ENCODE results near the gene NOTCH4. TPM values are rescaled to one million over a fixed set of nuclear protein-coding genes. Genes with fewer than 3 reads are reported as not detected.

NOTCH4 gene
- total RNA-seq, 2 donors from 2014 or later = 2.9 to 3.7 TPM

DNA sequence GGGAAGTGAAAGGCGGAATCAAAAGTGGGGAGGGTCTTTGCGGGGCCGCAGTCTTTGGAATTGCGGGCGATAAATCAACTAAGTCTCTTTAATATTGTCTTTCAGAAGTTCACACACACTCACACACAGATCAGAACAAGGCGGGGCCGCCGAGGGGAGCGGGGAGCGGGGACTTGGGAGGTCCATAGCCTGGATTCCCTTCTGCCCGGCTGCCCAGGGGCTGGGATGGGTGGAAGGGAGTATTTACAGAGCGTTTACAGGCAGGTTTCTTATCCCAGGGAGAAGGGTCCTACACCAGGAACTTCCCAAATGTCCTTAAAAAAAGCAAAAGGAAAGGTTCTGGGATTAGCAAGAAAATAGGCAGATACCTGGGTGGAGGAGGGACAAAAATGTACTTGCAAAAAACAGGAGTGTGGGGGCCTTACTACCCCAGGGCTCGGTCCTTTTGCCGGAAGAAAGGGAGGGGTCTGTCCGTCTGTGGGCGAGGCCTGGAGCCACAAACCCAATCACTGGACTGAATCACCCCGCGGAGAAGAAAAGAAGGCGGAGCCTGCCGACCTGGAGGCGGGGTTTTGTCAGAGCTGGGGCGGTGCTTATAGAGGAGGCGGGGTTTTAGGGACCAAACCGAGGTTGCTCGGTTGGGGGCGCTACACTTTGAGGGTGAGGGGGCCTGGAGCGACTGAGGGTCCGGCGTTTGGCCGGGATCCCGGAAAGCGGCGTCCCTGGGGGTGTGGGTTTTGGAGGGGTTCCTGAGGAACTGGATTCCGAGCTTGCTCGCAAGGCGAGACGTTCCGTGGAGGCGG, 75.4 kb downstream of the NOTCH4 start:
- TF ChIP-seq, protein P1, sequence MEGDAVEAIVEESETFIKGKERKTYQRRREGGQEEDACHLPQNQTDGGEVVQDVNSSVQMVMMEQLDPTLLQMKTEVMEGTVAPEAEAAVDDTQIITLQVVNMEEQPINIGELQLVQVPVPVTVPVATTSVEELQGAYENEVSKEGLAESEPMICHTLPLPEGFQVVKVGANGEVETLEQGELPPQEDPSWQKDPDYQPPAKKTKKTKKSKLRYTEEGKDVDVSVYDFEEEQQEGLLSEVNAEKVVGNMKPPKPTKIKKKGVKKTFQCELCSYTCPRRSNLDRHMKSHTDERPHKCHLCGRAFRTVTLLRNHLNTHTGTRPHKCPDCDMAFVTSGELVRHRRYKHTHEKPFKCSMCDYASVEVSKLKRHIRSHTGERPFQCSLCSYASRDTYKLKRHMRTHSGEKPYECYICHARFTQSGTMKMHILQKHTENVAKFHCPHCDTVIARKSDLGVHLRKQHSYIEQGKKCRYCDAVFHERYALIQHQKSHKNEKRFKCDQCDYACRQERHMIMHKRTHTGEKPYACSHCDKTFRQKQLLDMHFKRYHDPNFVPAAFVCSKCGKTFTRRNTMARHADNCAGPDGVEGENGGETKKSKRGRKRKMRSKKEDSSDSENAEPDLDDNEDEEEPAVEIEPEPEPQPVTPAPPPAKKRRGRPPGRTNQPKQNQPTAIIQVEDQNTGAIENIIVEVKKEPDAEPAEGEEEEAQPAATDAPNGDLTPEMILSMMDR (IDR thresholded peaks at IDR 0.05) = no peak
- intact Hi-C loops (cut with DNase I) = no loop called here
- Histone ChIP-seq H3K36me3 (no peaks in the 10 kb centered on the region), H3K27ac (no peak overlapping the region), H3K9ac (ENCODE audit: low read depth in 2 of 2, low read length in 2 of 2) (no peak overlapping the region), H3K4me3 (peak overlapping the region; percentile 17), H3K9me3 (no peaks in the 10 kb centered on the region), H3K4me1 (no peaks in the 10 kb centered on the region), H3K27me3 (no peaks in the 10 kb centered on the region)
- peak; percentile 87 for DNase-seq

DNA sequence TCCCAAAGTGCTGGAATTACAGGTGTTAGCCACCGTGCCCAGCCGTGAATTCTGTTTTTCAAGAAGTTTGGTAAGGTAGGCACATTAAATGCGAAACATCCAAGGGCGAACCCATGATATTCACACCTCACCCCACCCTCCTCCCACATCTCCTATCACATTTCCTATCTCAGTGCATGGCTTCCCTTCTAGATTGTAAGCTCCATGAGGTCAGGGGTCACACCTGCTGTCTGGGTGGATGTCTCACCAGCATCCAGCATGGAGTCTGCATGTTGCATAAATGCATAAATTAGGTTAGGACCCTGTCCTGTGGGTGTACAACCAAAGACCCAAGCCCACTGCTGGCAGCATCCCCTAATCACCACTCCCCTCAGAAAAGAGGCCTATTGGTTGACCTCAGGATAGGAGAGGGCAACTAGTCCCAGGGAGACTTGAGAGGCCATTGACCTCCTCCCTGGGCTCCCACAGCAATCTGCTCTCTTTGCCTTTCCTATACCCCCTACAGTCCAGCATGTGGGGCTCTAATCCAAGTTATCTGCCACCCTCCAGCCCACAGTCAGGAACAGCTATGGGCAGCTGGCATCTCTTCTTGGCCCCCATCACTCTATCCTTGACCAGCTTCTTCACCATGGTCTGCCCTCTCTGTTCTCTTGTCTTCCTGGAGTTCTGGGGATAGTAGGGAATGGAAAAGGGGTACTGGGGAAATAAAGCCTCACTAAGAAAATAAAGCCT, 76.3 kb downstream of the NOTCH4 start:
- TF ChIP-seq, protein P1 (IDR thresholded peaks at IDR 0.05) = no peak
- DNase-seq = no peak
- H3K9ac ChIP-seq (ENCODE audit: low read depth in 2 of 2, low read length in 2 of 2) = no peak overlapping the region
- H3K27ac ChIP-seq = no peak overlapping the region
- H3K36me3 ChIP-seq = no peaks in the 10 kb centered on the region
- intact Hi-C loops (cut with DNase I) = no loop called here
- no peaks in the 10 kb centered on the region for H3K9me3 ChIP-seq
- no peaks in the 10 kb centered on the region for H3K4me1 ChIP-seq
- no peak overlapping the region for H3K4me3 ChIP-seq
- H3K27me3 ChIP-seq = no peaks in the 10 kb centered on the region

DNA sequence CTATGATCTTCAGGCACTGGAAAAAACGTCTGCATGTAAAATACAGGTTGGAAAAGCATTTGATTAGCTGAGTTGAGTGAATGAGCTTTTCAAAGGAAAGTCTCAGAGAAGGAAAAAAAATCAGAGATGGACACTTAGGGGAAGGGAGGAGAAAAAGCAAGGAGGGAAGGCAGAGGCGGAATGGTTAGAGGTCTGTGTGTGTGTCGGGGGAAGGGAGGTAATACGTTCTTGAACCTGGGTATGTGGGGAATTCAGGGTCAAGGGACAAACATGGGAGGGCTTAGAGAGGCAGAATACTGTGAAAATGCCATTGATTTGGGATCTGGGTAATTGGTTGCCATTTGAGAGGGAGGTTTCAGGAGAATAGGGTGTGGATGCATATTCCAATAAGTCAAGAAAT, 77.2 kb downstream of the NOTCH4 start:
- H3K36me3 ChIP-seq = no peaks in the 10 kb centered on the region
- H3K27me3 ChIP-seq = no peaks in the 10 kb centered on the region
- intact Hi-C loops (cut with DNase I) = no loop called here
- DNase-seq = no peak
- H3K4me3 ChIP-seq = no peak overlapping the region
- H3K9me3 ChIP-seq = no peaks in the 10 kb centered on the region
- H3K27ac ChIP-seq = no peak overlapping the region
- H3K9ac ChIP-seq (ENCODE audit: low read depth in 2 of 2, low read length in 2 of 2) = no peak overlapping the region
- no peaks in the 10 kb centered on the region for H3K4me1 ChIP-seq
- TF ChIP-seq, protein P1 (IDR thresholded peaks at IDR 0.05) = no peak

- intact Hi-C loops (cut with DNase I) = no loop called here
- TF ChIP-seq, protein P1 (IDR thresholded peaks at IDR 0.05) = no peak
- no peak for DNase-seq
- no peaks in the 10 kb centered on the region for H3K36me3 ChIP-seq
- no peaks in the 10 kb centered on the region for H3K27me3 ChIP-seq
- H3K4me1 ChIP-seq = no peaks in the 10 kb centered on the region
- H3K9me3 ChIP-seq = no peaks in the 10 kb centered on the region
- H3K4me3 ChIP-seq = no peak overlapping the region
- no peak overlapping the region for H3K9ac ChIP-seq (ENCODE audit: low read depth in 2 of 2, low read length in 2 of 2)
- no peak overlapping the region for H3K27ac ChIP-seq
Measured at GRCh38 chr6:32146287-32146686, 77.6 kb downstream of the NOTCH4 start.

Small RNA genes within 50 kb of the gene (microRNA-seq; reads per million reads assigned to microRNA genes)
- gene MIR6721 (not detected), gene MIR6833 (not detected)

Other genes with a start within 250 kb of the NOTCH4 start
- 10 to 100 TPM; 15.9 to 23.4 TPM for gene C4A, start 242.0 kb downstream of the NOTCH4 start, total RNA-seq
- gene C4B, start 209.3 kb downstream of the NOTCH4 start, total RNA-seq = 10 to 100 TPM; 11.9 to 19.4 TPM
- 1 to 10 TPM in 1 of 2 donors, not detected in 1; 3.3 TPM for gene CYP21A2, start 185.7 kb downstream of the NOTCH4 start, total RNA-seq
- gene TNXB, start 114.7 kb downstream of the NOTCH4 start, total RNA-seq = 10 to 100 TPM in 1 of 2 donors, 1 to 10 TPM in 1; 7.3 to 20.1 TPM
- 100 to 1,000 TPM in 1 of 2 donors, 10 to 100 TPM in 1; 83.3 to 131 TPM for gene ATF6B, start 95.8 kb downstream of the NOTCH4 start, total RNA-seq
- gene FKBPL, start 93.8 kb downstream of the NOTCH4 start, total RNA-seq = 1 to 10 TPM; 5.2 to 8.1 TPM
- gene PRRT1, start 72.1 kb downstream of the NOTCH4 start, total RNA-seq = under 1 TPM; 0.72 to 0.90 TPM
- gene PPT2, start 69.9 kb downstream of the NOTCH4 start, total RNA-seq = 10 to 100 TPM; 18.4 to 21.0 TPM
- gene EGFL8, start 59.5 kb downstream of the NOTCH4 start, total RNA-seq = 10 to 100 TPM; 10.4 to 13.7 TPM
- 10 to 100 TPM; 44.1 to 54.5 TPM for gene AGPAT1, start 48.0 kb downstream of the NOTCH4 start, total RNA-seq
- gene RNF5, start 45.7 kb downstream of the NOTCH4 start, total RNA-seq = 10 to 100 TPM; 75.8 to 87.4 TPM
- 10 to 100 TPM in 1 of 2 donors, 1 to 10 TPM in 1; 4.1 to 10.1 TPM for gene AGER, start 39.8 kb downstream of the NOTCH4 start, total RNA-seq
- gene PBX2, start 33.9 kb downstream of the NOTCH4 start, total RNA-seq = 10 to 100 TPM; 47.5 TPM
- 1 to 10 TPM; 6.7 to 8.6 TPM for gene GPSM3, start 31.4 kb downstream of the NOTCH4 start, total RNA-seq
- not detected for gene TSBP1, start 147.8 kb upstream of the NOTCH4 start, total RNA-seq
- not detected for gene BTNL2, start 183.1 kb upstream of the NOTCH4 start, total RNA-seq
- gene HLA-DRA, start 215.8 kb upstream of the NOTCH4 start, total RNA-seq = 100 to 1,000 TPM in 1 of 2 donors, 10 to 100 TPM in 1; 44.3 to 185 TPM